CD4-positive, alpha-beta T cell treated with Interleukin-4 for 1 hour (primary cell): ENCODE results near the gene GIMAP7.
A peak's percentile ranks its signal among the peaks of the same experiment; 100 is the strongest.
"Not testable (repeated sequence)": the region's sequence is repeated elsewhere in the genome, so short reads cannot be mapped to it uniquely, and the experiment has no call there.

ENCODE experiments used
- DNase-seq, 2 donors: peaks; one replicate each; pipeline ENCODE4 v3.0.0-alpha.2; 2020 to 2022

Gene GIMAP7

DNA sequence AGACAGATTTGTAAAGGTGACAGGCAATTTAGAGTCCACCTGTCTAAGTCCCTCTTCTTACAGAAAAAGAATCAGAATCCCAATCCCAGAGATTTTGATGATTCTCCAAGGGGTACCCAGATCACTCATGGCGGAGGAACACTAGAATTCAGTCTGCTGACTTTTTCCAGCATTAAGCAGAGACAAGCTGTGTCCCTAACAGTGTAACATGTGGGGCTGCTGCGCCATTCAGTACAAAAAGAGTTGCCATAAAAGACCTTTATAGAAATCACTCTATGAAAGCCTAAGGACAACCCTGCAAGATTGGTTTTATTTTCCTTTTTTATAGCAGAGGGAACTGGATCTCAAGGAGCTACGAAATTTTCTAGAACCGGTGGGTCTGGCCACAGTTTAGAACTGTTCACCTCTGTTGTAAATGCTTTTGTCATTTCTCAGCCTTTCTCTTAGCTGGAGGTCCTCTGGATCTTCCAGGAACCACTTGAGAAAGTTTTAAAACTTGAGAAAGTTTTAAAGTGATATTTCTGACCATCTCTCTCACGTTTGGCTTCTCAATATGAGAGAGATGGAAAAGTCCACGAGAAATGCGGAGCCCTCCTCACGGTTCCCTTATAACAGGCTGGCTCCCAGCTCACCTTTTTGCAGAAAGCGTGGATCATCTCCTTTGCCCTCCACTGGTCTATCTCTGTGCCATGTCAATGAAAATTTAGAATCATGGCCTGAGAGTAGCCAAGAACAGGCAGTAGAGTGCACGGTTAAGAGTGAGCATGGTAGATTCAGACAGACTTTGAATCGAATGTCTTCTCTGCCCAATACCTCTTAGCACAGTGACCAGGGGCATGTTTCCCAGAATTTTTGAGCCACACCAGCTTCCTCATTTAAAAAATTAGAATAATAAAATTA lies 826 bp downstream of the GIMAP7 start:
- DNase-seq = peak in 1 of 2 donors; percentile 42

GRCh38 chr7:150516956-150517745 lies 2.5 kb downstream of the GIMAP7 start:
- peak in 1 of 2 donors; percentile 49 for DNase-seq

DNA sequence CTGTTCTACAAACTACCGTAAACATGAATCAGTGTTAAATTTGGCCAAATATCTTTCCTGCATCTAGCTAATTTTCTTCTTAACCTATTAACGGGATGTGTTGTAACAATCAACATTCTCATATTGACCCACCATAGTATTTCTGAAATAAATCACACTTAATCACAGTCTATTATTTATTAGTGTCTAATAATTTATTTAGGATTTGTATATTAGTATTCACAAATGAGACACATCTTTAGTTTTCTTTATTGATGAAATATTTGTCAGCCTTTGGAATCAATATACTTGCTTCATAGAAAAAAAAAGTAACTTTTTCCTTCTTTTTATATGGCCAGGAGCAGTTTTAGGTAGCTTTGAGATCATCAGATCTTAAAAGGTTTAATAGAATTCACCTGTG lies 4.6 kb downstream of the GIMAP7 start:
- no peak for DNase-seq

DNA sequence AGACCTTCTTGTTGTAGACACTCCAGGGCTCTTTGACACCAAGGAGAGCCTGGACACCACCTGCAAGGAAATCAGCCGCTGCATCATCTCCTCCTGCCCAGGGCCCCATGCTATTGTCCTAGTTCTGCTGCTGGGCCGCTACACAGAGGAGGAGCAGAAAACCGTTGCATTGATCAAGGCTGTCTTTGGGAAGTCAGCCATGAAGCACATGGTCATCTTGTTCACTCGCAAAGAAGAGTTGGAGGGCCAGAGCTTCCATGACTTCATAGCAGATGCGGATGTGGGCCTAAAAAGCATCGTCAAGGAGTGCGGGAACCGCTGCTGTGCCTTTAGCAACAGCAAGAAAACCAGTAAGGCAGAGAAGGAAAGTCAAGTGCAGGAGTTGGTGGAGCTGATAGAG lies 5.5 kb downstream of the GIMAP7 start:
- peak in 1 of 2 donors; percentile 42 for DNase-seq

- DNase-seq = not testable (repeated sequence)
Measured at GRCh38 chr7:150522931-150523330, 8.3 kb downstream of the GIMAP7 start.

- DNase-seq = no peak
Measured at GRCh38 chr7:150524018-150524417, 9.3 kb downstream of the GIMAP7 start.

GRCh38 chr7:150531704-150532103 lies 17.0 kb downstream of the GIMAP7 start:
- DNase-seq = no peak

GRCh38 chr7:150538259-150538658 lies 23.6 kb downstream of the GIMAP7 start:
- DNase-seq = no peak

DNA sequence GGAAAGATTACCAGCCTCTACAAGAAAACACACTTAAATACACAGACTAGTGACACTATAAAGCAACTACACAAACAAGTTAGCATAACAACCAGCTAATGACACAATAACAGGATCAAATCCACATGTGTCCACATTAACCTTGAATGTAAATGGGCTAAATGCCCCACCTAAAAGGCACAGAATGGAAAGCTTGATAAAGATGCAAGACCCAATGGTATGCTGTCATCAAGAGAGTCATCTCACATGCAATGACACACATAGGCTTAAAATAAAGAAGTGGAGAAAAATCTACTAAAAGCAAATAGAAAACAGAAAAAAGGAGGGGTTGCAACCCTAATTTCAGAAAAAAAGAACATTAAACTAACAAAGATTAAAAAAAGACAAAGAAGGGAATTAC lies 38.5 kb downstream of the GIMAP7 start:
- no peak for DNase-seq

DNA sequence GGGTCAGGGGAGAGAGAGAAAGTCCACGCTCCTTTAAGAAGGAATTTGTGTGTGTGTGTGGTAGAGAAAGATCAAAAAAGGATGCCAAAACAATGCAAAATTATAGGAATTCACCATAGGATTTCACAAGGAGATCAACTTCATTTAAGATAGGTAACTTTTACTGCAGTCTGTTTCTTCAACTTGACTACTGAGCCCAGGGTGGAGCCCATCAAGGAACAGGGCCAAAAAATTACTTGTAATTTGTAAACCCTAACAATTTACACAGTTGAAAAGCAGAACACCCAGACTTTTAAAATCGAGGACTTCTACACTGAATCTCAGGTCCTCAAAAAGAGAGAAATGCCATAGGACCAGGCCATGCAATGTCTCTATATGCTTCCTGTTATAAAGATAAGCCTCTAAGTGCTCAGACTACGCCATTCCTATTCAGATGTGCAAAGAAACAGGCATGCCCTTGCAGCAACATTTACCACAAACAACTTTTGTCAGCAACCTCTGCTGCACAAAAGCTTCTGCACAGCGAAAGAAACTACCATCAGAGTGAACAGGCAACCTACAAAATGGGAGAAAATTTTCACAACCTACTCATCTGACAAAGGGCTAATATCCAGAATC lies 42.0 kb downstream of the GIMAP7 start:
- peak; percentile 43 to 71 for DNase-seq

GRCh38 chr7:150560486-150560885 lies 45.8 kb downstream of the GIMAP7 start:
- no peak for DNase-seq

DNA sequence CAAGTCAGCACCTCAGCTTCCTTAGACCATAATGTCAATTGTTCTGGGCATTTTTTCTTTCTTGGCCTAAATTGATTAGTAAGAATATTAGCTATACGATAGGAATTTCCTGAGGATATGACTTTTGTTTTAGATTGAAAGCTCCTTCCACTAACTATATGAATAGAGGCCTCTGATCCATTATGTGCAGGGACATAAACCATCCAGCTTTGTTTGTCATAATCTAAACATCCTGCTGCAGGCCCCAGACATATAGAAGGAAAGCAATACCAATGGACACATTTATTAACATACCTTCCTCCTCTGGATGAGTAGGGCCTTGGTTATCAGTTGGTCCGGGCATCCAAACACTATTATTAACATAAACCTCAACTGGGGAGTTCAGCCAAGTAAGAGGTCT lies 48.2 kb downstream of the GIMAP7 start:
- DNase-seq = no peak

GRCh38 chr7:150564006-150564405 lies 49.3 kb downstream of the GIMAP7 start:
- peak in 1 of 2 donors; percentile 45 for DNase-seq

DNA sequence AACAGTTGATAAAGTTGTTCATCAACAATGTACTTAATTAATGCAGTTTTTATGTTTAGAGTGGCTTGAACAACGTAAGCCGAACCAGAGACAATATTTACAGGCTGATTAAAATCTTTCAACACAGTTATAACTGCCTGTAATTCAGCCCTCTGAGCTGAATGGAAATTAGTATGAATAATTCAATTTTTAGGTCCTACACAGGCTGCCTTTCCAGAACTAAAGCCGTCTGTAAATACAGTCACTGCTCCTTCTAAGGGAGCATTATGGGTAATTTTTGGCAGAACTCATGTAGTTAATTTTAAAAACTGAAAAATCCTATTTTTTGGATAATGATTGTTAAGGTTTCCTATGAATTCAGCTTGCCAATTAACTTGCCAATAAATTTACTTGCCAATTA lies 49.9 kb downstream of the GIMAP7 start:
- no peak for DNase-seq

DNA sequence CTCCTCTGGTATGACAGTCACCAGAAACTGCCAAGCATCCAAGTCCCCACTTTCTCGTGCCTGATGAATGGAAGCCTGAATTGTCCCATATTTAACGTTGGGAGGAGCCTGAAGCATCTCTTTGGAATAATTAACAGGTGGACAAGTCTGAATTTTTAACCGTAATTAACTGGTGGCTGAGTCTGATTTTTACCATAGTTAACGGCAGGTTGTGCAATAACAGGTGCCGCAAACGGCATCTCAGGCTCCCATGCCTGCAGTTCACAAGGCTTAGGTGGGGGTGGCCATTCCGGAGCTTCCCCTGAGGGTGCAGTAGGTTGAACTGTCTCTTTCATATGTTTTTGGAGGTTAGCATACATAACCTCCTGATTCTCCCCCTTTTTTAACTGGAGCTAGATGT lies 50.6 kb downstream of the GIMAP7 start:
- no peak for DNase-seq

GRCh38 chr7:150566123-150566522 lies 51.5 kb downstream of the GIMAP7 start:
- no peak for DNase-seq

GRCh38 chr7:150566572-150566971 lies 51.9 kb downstream of the GIMAP7 start:
- DNase-seq = no peak

- DNase-seq = peak in 1 of 2 donors; percentile 52
Measured at GRCh38 chr7:150567169-150567568, 52.5 kb downstream of the GIMAP7 start, which contains the start of gene GIMAP4. Gene GIMAP4 (plus strand): TSS chr7:150567390. CDS start chr7:150569902, 2,512 bp downstream.

- DNase-seq = no peak
Measured at GRCh38 chr7:150567871-150568301, 53.2 kb downstream of the GIMAP7 start.

- peak; percentile 25 to 45 for DNase-seq
Measured at GRCh38 chr7:150568714-150569113, 54.0 kb downstream of the GIMAP7 start.

- no peak for DNase-seq
Measured at GRCh38 chr7:150569245-150569955, 54.7 kb downstream of the GIMAP7 start.
